SU-DHL-6 (cell line): ENCODE measurements around the gene SCN3B.

ENCODE experiments used
- H2AFZ ChIP-seq: fragments of 200-600 bp; sonication (generic); 2 replicates; pipeline ENCODE4 v1.6.1; 2014; ENCODE audit warnings: low read depth, mild to moderate bottlenecking, moderate library complexity, mixed read lengths, antibody characterized with exemption, low read length; ENCODE audit not compliant: severe bottlenecking
- H3F3A ChIP-seq: fragments of 200-600 bp; shearing (Covaris generic); 2 replicates; pipeline ENCODE4 v1.6.0; 2016; ENCODE audit warnings: antibody characterized with exemption, mild to moderate bottlenecking; ENCODE audit not compliant: insufficient read depth
- H3K27ac ChIP-seq: fragments of 200-600 bp; sonication (generic); 2 replicates; pipeline ENCODE4 v1.5.1; 2016; ENCODE audit warnings: low read depth, mild to moderate bottlenecking, low read length, moderate library complexity, mixed read lengths
- H3K27me3 ChIP-seq: fragments of 200-600 bp; sonication (generic), shearing (Covaris generic); 2 replicates; pipeline ENCODE4 v1.6.0; 2014; ENCODE audit warnings: mild to moderate bottlenecking, low read length
- H3K36me3 ChIP-seq: fragments of 200-600 bp; sonication (generic); 2 replicates; pipeline ENCODE4 v1.6.1; 2014; ENCODE audit warnings: mild to moderate bottlenecking, low read length, mixed read lengths
- H3K4me2 ChIP-seq: fragments of 300-600, 200-600 bp; shearing (Covaris generic), sonication (generic); 2 replicates; pipeline ENCODE4 v1.6.0; 2014; ENCODE audit warnings: low read length, low read depth, mild to moderate bottlenecking; ENCODE audit not compliant: poor library complexity, severe bottlenecking
- H3K4me3 ChIP-seq: fragments of 200-600 bp; sonication (generic); 2 replicates; pipeline ENCODE4 v1.5.1; 2014; ENCODE audit warnings: antibody characterized with exemption, low read length, mild to moderate bottlenecking, mixed read lengths; ENCODE audit not compliant: insufficient read depth, poor library complexity, severe bottlenecking
- H3K79me2 ChIP-seq: fragments of 200-600 bp; sonication (generic); 2 replicates; pipeline ENCODE4 v1.6.1; 2014; ENCODE audit warnings: mild to moderate bottlenecking, low read length, moderate library complexity; ENCODE audit not compliant: insufficient read depth
- H3K9ac ChIP-seq: fragments of 200-600 bp; sonication (generic); 2 replicates; pipeline ENCODE4 v1.7.0; 2014; ENCODE audit warnings: mild to moderate bottlenecking, low read length
- H3K9me2 ChIP-seq: fragments of 200-600 bp; sonication (generic); replicated peaks from 2 replicates; pipeline ENCODE4 v1.6.1; 2014; ENCODE audit warnings: low read length; ENCODE audit not compliant: insufficient read depth
- H3K9me3 ChIP-seq: fragments of 200-600 bp; sonication (generic); 2 replicates; pipeline ENCODE4 v1.6.1; 2014; ENCODE audit warnings: low read length, mixed read lengths; ENCODE audit not compliant: insufficient read depth
- H4K20me1 ChIP-seq: fragments of 200-600 bp; sonication (generic); 2 replicates; pipeline ENCODE4 v1.6.1; 2014; ENCODE audit warnings: low read depth, mild to moderate bottlenecking, antibody characterized with exemption, low read length, moderate library complexity, mixed read lengths
- CTCF ChIP-seq: fragments of 200-600 bp; sonication (generic); IDR thresholded peaks from one replicate; pipeline ENCODE4 v1.5.1; 2017; ENCODE audit warnings: antibody characterized with exemption, mild to moderate bottlenecking, low read length, moderate library complexity; ENCODE audit not compliant: insufficient read depth, poor library complexity, severe bottlenecking
- EZH2phosphoT487 ChIP-seq: fragments of 200-600 bp; sonication (generic), shearing (Covaris generic); conservative IDR thresholded peaks from 2 replicates; pipeline ENCODE4 v1.6.1; 2018; ENCODE audit warnings: mild to moderate bottlenecking, antibody characterized with exemption, low read length, moderate library complexity, mixed read lengths

SCN3B gene

DNA sequence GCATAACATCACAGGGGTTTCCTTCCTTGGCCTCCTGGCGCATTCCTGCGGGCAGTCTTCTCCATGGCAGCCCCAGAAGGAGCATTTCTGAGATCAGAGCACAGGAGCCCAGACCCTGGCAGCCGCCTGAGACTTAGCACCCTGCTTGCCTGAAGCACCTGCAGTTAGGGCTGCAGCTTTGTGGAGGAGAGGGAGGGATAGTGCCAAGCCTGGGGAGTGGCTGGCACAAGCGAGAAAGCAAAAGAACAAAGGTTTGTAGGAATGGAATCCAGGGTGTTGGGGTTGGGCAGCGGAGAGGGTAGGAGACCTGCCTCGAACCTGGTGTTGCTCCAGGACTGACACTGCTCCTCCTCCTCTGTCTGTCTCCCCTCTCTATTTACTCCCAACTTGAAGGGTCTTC, 66.9 kb downstream of the SCN3B start:
- Histone ChIP-seq H3K27me3 (no peaks in the 10 kb centered on the region), H3F3A (no peaks in the 10 kb centered on the region), H4K20me1 (no peaks in the 10 kb centered on the region), H3K27ac (no peak overlapping the region), H3K36me3 (no peaks in the 10 kb centered on the region), H3K9me3 (no peaks in the 10 kb centered on the region), H3K9me2 (no peaks in the 10 kb centered on the region), H3K9ac (no peak overlapping the region), H3K79me2 (no peaks in the 10 kb centered on the region), H3K4me3 (no peak overlapping the region), H2AFZ (no peak overlapping the region), H3K4me2 (no peak overlapping the region)
- TF ChIP-seq CTCF = no peak

DNA sequence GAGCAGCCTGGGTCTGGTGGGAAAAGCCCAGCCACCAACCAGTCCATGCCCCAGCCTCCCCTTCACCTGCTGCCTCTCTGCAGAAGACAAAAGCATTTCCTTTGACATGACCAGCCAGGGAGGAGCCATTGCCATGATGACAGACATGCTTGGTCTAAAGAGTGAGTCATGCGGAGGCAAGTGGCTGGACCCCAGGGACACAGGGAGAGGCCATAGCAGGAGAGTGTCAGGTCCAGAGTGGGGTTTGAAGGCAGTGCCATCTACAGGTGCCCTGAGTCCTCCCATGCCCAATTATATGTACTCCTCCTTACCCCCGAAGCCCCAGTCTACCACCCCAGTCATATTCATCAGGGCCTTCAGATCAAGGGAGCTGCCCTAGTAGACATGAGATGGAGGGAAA, 67.4 kb downstream of the SCN3B start:
- Histone ChIP-seq H3K4me2 (no peak overlapping the region), H4K20me1 (no peaks in the 10 kb centered on the region), H3F3A (no peaks in the 10 kb centered on the region), H3K27me3 (no peaks in the 10 kb centered on the region), H3K9ac (no peak overlapping the region), H3K9me2 (no peaks in the 10 kb centered on the region), H3K79me2 (no peaks in the 10 kb centered on the region), H3K27ac (no peak overlapping the region), H2AFZ (no peak overlapping the region), H3K9me3 (no peaks in the 10 kb centered on the region), H3K36me3 (no peaks in the 10 kb centered on the region), H3K4me3 (no peak overlapping the region)
- no peak for TF ChIP-seq EZH2phosphoT487
- no peak for TF ChIP-seq CTCF

DNA sequence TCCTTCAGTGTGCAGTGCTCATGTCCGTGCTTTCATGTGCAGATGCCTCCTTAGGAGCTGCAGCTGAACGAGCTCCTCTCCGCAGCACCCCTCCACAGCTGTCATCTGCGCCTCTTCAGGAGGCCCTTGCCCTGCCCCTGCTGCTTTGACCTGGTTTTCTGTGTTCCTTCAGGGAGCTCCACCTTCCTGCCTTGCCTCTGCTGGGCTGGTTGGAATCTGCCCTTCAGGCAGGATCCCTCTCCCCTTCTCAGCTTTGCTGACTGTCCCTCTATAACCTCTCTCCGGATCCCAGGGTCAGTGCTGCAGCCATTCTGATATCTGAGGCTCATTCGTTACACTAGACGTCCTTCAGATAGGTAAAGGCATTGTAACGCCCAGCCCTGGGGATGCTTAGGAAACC, 67.9 kb downstream of the SCN3B start:
- H3K4me2 ChIP-seq = no peak overlapping the region
- no peak overlapping the region for H3K27ac ChIP-seq
- no peaks in the 10 kb centered on the region for H4K20me1 ChIP-seq
- no peaks in the 10 kb centered on the region for H3F3A ChIP-seq
- no peak overlapping the region for H2AFZ ChIP-seq
- no peaks in the 10 kb centered on the region for H3K9me3 ChIP-seq
- no peak for TF ChIP-seq CTCF
- TF ChIP-seq EZH2phosphoT487 = no peak
- H3K79me2 ChIP-seq = no peaks in the 10 kb centered on the region
- H3K36me3 ChIP-seq = no peaks in the 10 kb centered on the region
- no peaks in the 10 kb centered on the region for H3K9me2 ChIP-seq
- H3K4me3 ChIP-seq = no peak overlapping the region
- no peak overlapping the region for H3K9ac ChIP-seq
- H3K27me3 ChIP-seq = no peaks in the 10 kb centered on the region

DNA sequence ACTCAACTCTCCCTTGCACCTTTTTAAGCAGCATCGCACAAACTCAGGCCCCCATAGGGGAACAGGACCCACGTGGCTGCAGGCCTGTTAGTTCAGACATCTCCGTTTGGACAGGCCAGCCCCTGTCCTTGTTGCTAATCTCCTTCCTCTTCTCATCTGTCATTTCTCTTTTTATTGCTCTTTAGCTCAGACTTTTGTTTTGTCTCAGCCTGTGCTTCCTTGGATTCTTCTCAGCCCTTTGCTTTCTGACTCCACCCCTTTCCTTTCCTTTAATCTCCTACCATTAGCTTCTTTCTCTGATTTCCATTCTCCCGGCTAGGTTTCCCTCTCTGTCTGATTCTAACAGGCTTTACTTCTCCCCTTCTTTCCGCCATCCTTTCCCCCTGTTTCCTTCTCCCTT, 68.7 kb downstream of the SCN3B start:
- H3K9me2 ChIP-seq = no peaks in the 10 kb centered on the region
- H3K4me2 ChIP-seq = no peak overlapping the region
- H2AFZ ChIP-seq = no peak overlapping the region
- TF ChIP-seq CTCF = no peak
- TF ChIP-seq EZH2phosphoT487 = no peak
- H3K36me3 ChIP-seq = no peaks in the 10 kb centered on the region
- no peaks in the 10 kb centered on the region for H3K27me3 ChIP-seq
- H3F3A ChIP-seq = no peaks in the 10 kb centered on the region
- no peaks in the 10 kb centered on the region for H4K20me1 ChIP-seq
- H3K27ac ChIP-seq = no peak overlapping the region
- H3K79me2 ChIP-seq = no peaks in the 10 kb centered on the region
- H3K9ac ChIP-seq = no peak overlapping the region
- H3K9me3 ChIP-seq = no peaks in the 10 kb centered on the region
- H3K4me3 ChIP-seq = no peak overlapping the region
